Measurements from ENCODE around the gene DMD.

Gene DMD

GRCh38 chrX:33041141-33041540 lies 170.2 kb downstream of the DMD start:
- DNase-seq (ENCODE audit: low read depth in 2 of 2): no peak

DNA sequence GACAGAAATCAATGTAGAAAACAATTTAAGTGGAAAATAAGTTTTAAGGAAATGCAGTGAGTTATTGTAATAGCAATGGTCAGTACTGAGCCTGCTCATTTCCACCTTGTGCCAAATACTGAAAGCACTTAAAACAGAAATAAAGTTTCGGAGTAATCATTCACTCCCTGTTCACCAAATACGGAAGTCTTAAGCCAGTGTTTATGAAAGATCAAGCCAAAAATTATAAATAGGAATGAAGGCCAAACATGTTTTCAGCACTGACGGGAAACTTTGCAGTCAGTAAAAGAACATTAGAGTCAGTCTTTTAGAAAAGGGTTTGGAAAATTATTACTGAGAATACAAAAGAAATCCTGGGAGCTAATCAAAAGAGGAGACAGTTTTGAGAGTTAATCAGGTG lies 178.6 kb downstream of the DMD start:
- DNase-seq (ENCODE audit: low read depth in 2 of 2): no peak

DNA sequence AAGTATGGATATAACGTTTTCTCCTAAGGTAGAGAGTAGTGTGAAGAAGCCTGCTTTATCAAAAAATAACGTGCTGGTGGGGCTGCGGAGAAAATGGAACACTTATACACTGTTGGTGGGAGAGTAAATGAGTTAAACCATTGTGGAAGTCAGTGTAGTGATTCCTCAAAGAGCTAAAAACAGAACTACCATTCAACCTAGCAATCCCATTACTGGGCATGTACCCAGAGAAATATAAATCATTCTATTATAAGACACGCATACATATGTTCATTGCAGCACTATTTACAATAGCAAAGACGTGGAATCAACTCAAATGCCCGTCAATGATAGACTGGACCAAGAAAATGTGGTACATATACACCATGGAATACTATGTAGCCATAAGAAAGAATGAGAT lies 196.4 kb downstream of the DMD start:
- DNase-seq (ENCODE audit: low read depth in 2 of 2): no peak

- no peak for DNase-seq (ENCODE audit: low read depth in 2 of 2)
These were observed 197.3 kb downstream of the DMD start for GRCh38 chrX:33014086-33014485.

DNA sequence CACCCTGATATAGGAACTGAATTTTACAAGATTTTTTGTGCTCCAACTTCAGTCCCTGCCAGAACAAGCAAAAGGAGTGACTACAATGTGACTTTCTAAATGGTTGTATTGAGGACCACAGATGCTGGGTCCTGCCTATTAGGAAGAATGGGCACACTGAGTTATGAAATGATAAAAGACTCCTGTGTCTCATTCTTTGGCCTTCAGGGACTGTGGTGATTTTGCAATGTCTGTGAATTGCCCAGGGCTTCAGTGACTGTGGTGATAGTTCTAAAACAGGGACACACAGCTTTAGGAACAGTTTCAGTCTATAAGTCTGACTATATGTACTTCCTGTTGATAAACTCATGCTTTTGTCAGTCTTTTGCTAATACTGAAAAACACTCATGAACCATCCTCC lies 210.2 kb downstream of the DMD start:
- no peak for DNase-seq (ENCODE audit: low read depth in 2 of 2)

GRCh38 chrX:32998776-32999175 lies 212.6 kb downstream of the DMD start:
- DNase-seq (ENCODE audit: low read depth in 2 of 2): no peak

DNA sequence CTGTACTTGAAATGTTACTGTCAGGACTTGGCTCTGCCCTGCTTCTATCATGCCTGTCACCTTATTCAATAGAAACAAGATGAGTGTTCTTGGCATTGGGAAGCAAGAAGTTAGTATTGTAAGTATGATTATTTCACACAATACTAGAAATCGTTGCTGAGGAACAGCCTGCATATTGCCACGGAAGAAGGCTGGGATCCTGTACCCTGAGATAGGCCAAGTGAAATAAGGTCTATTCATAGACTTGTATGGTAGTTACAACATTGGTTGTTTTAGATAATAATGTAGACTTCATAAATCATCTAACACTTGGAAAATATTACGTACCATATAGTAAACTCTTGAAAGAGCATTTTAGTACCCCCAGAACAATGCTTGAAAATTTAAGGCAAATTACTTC lies 215.9 kb downstream of the DMD start:
- DNase-seq (ENCODE audit: low read depth in 2 of 2): no peak

- no peak for DNase-seq (ENCODE audit: low read depth in 2 of 2)
These were observed 224.2 kb downstream of the DMD start for GRCh38 chrX:32987142-32987541.

DNA sequence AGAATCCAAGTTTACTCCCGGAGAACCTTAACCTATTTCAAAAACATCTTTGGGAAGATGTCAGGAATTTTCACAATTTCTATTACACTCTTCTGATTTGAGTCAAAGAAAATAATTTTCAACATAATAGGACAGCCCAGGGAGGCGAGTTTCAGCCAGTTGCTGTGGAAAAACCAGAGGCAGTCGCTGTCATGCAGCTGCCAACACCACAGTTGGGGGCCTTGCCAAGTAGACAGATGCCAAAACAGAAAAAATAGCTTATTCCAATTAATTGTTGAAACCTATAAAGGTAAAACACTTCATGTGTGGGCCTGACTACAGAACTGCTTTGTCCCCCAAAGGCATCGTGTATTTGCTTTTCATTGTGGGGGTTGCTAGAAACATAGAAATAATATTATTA lies 225.8 kb downstream of the DMD start:
- no peak for DNase-seq (ENCODE audit: low read depth in 2 of 2)

DNA sequence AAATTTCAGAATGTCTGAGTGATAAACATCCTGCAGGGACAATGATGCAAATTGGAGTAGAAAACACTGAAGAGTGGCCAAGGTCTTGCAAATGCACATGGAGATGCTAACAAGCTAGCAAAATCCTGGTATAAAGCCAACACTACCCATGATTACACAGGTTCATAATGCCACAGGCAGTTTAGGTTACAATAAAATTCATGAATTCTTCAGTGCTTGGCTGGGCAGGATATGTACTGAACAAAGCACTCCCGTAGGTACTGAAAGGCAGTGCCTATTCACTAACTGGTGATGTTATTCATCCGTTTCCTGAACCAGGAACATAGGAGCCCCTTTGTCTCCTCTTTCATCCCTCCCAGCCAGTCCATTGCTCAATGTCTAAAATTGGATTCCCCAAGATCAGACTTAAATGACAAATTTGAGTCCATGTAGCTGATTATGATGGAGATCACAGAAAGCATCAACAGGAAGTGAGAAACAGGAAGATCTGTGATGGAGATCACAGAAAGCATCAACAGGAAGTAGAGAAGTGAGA lies 244.5 kb downstream of the DMD start:
- DNase-seq (ENCODE audit: low read depth in 2 of 2): no peak

- DNase-seq (ENCODE audit: low read depth in 2 of 2): no peak
These were observed 257.2 kb downstream of the DMD start for GRCh38 chrX:32954125-32954524.

DNA sequence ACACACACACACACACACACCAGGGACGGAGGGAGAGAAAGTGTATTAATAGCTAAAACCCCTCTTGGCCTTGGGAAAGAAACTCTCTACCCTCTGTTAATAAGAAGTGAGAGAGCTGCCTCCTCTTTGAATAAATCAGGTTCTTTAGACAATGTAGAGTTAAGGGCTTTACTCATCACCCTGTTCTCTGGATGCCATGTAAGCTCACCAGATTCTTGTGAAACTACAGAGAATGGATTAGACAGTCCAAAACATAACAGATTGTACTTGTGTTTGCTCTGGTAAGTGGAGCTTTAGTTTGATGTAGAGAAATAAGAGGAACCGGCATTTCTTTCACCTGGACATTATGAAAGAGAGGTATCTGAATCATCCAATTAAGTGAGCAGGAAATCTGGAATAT lies 263.2 kb downstream of the DMD start:
- no peak for DNase-seq (ENCODE audit: low read depth in 2 of 2)

GRCh38 chrX:32937043-32937442 lies 274.3 kb downstream of the DMD start:
- DNase-seq (ENCODE audit: low read depth in 2 of 2): no peak

DNA sequence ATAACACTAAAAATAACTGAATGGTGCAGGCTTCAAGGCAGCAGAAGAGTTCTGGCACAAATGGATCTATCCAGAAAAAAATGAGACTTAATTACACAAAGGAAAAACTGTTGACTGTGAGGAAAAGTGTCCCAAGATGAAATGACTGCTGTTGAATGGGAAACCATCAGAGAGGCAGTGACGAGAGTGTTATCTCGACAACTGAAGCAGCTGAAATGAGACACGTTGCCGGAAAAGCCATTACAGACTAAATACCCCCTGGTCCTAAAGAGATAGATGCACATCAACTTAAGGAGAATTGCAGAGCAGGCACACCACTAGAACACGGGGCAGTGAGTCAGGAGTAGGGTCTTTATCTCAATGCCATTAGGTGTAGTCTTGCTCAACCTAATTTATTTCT lies 277.8 kb downstream of the DMD start:
- no peak for DNase-seq (ENCODE audit: low read depth in 2 of 2)

GRCh38 chrX:32929040-32929439 lies 282.3 kb downstream of the DMD start:
- DNase-seq (ENCODE audit: low read depth in 2 of 2): no peak

GRCh38 chrX:32896088-32896487 lies 315.3 kb downstream of the DMD start:
- DNase-seq (ENCODE audit: low read depth in 2 of 2): no peak

- DNase-seq (ENCODE audit: low read depth in 2 of 2): no peak
These were observed 316.7 kb downstream of the DMD start for GRCh38 chrX:32894679-32895078.

- DNase-seq (ENCODE audit: low read depth in 2 of 2): no peak
These were observed 317.6 kb downstream of the DMD start for GRCh38 chrX:32893751-32894150.

- no peak for DNase-seq (ENCODE audit: low read depth in 2 of 2)
These were observed 333.8 kb downstream of the DMD start for GRCh38 chrX:32877592-32877991.

DNA sequence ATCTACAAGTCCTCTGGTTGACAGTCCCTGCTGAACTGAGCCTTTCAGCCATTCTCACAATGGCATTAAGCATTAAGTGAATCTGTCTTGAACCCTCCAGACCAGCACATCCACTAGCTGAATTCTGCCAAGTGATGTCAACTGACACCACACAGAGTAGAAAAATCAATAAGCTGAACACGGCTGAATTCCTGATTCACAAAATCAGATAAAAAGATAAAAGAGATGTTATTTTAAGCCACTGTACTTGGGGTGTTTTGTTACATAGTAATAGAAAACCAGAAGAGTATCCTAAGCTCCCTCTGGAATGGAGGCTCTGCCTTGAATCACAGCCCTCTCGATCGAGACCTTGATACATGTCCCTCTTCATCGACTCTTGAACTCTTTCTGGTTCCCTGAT lies 336.5 kb downstream of the DMD start:
- no peak for DNase-seq (ENCODE audit: low read depth in 2 of 2)

GRCh38 chrX:32873786-32874185 lies 337.6 kb downstream of the DMD start:
- no peak for DNase-seq (ENCODE audit: low read depth in 2 of 2)

DNA sequence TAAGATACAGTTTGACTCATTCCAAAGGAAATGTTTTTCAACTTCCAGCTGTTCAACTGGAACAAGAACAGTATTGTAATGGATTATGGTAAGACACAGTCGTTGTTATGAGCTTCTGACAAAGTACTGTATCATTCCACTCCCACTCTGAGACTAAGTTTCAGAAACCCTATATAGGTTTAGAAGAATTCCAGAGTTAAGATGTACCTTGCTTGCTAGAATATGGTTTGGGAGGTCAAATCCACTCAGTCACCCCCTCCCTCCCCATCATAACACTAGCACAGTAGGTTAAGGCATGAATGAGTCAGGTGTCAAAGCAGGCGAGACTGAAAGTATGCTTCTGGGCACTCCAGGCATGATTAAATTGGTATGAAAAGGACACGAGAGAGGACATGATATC lies 339.7 kb downstream of the DMD start:
- no peak for DNase-seq (ENCODE audit: low read depth in 2 of 2)

DNA sequence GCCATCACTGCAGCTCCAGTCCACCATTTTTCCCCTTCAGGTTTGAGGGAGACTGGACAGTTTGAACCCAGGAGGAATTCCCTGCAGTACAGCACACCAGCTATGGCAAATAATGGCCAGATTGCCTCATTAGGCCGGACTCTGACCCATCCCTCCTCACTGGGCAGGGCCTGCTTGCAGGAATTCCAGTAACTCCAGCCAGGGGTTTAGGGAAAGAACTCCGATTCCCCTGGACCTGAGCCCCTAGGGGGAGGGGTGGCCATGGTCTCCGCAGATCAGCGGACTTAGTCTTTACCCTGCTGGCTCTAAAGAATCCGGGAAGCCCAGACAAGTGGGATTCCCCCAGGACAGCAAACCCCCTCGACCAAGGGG lies 342.8 kb downstream of the DMD start:
- DNase-seq (ENCODE audit: low read depth in 2 of 2): no peak

- DNase-seq (ENCODE audit: low read depth in 2 of 2): no peak
These were observed 343.4 kb downstream of the DMD start for GRCh38 chrX:32867781-32868523.

Data from activated CD4-positive, alpha-beta T cell treated with anti-CD3 and anti-CD28 coated beads for 24 hours (primary cell).